Gastroesophageal sphincter (tissue), 3 donors: ENCODE data around the gene REV1.

Experiments used
- POLR2A ChIP-seq, 2 donors: fragments of 450-650 bp; IDR thresholded peaks; one replicate each; pipeline ENCODE4 v1.6.1; 2017; ENCODE audit warnings: antibody characterized with exemption in 2 of 2, mild to moderate bottlenecking in 2 of 2, moderate library complexity in 1 of 2
- POLR2AphosphoS5 ChIP-seq: sonication (generic); formaldehyde crosslinking; IDR thresholded peaks from one replicate; pipeline ENCODE4 v1.6.1; 2017; ENCODE audit warnings: antibody characterized with exemption
- TF ChIP-seq, protein P1 (sequence below), 4 experiments: fragments of 200-600 bp in 2 of 4; fragments of 450-650 bp in 2 of 4; sonication (generic) in 1 of 4; IDR thresholded peaks; one replicate each; pipeline ENCODE4 v1.5.1; 2017 to 2019; ENCODE audit warnings: antibody characterized with exemption in 4 of 4, mild to moderate bottlenecking in 2 of 4, moderate library complexity in 2 of 4

DNA sequence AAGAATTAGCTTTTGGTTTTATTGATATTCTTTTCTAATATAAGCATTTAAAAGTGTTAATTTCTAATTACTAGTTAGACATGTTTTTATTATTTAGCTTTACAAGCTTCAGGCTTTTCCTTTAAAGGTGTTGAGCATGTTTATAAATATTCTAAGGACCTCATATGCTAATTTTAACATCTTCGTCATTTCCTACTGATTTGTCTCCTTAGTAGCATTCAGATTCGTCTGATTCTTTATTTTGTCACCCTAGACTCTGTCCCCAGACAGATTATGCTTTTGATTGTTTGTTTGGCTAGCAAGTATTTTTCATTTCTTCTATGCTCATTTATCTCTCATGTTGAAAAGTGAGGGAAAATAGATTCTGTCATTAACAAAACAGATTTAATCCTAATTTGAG lies 100.9 kb downstream of the REV1 start:
- TF ChIP-seq, protein P1, sequence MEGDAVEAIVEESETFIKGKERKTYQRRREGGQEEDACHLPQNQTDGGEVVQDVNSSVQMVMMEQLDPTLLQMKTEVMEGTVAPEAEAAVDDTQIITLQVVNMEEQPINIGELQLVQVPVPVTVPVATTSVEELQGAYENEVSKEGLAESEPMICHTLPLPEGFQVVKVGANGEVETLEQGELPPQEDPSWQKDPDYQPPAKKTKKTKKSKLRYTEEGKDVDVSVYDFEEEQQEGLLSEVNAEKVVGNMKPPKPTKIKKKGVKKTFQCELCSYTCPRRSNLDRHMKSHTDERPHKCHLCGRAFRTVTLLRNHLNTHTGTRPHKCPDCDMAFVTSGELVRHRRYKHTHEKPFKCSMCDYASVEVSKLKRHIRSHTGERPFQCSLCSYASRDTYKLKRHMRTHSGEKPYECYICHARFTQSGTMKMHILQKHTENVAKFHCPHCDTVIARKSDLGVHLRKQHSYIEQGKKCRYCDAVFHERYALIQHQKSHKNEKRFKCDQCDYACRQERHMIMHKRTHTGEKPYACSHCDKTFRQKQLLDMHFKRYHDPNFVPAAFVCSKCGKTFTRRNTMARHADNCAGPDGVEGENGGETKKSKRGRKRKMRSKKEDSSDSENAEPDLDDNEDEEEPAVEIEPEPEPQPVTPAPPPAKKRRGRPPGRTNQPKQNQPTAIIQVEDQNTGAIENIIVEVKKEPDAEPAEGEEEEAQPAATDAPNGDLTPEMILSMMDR (IDR thresholded peaks at IDR 0.05): no peak
- no peak for TF ChIP-seq POLR2A (IDR thresholded peaks at IDR 0.05)
- no peak for TF ChIP-seq POLR2AphosphoS5
